GM12872 (cell line): ENCODE results near the gene NR3C2.

Experiments used
- TF ChIP-seq, protein P1 (sequence below): IDR thresholded peaks from 3 replicates; pipeline ENCODE4 v1.5.1; 2011; ENCODE audit warnings: low read depth, mild to moderate bottlenecking, low read length, moderate library complexity; ENCODE audit not compliant: insufficient read depth

The NR3C2 gene

DNA sequence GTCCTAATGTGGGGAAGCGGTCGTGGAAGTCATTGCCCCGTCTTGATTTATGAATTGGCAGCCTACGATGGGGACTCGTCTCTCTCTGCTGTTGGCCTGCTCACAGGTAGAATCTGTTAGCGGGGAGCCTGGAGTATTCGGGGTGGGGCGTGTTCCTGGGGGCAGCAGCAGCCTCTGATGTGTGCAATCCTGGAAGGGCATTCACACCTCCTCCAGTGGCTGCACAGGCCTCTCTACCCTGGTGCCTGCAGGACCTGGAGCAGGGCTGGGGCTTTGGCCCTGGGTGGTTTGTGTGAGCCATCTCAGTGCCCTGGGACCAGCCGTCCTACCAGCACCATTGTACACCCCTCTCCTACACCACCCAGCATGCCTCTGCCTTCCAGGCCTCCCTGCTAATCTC is 369.4 kb downstream of the NR3C2 start:
- TF ChIP-seq, protein P1, sequence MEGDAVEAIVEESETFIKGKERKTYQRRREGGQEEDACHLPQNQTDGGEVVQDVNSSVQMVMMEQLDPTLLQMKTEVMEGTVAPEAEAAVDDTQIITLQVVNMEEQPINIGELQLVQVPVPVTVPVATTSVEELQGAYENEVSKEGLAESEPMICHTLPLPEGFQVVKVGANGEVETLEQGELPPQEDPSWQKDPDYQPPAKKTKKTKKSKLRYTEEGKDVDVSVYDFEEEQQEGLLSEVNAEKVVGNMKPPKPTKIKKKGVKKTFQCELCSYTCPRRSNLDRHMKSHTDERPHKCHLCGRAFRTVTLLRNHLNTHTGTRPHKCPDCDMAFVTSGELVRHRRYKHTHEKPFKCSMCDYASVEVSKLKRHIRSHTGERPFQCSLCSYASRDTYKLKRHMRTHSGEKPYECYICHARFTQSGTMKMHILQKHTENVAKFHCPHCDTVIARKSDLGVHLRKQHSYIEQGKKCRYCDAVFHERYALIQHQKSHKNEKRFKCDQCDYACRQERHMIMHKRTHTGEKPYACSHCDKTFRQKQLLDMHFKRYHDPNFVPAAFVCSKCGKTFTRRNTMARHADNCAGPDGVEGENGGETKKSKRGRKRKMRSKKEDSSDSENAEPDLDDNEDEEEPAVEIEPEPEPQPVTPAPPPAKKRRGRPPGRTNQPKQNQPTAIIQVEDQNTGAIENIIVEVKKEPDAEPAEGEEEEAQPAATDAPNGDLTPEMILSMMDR, result no peak

DNA sequence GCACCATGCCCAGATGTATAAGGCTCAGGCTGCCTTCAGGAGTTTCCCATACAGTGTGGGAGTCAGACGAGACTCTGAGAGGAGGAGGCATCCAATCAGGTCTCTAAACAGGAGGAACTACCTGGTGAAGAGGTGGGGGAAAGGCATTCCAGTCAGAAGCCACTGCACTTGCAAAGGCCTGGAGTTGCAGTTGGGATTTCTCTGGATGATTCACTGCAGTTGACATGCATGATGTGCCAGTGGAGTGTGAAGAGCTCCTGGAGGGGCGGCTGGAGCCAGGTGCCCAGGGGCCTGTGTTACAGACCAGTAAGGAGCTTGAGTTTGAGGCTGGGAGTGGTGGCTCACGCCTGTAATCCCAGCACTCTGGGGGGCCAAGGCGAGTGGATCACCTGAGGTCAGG is 371.2 kb downstream of the NR3C2 start:
- TF ChIP-seq, protein P1, result no peak

DNA sequence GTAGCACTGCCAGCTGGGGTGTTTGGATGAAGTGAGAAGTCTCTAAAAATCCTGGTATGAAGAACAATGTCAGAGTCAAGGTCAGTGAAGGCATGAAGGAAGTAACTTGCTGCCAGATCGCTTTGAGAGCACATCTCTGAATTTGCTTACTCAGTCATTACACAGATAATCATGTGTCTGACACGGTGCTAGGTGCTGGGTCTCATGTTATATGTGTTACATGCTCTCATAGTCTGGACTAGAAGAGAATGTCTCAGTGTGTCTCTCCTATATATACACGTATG is 372.4 kb downstream of the NR3C2 start:
- TF ChIP-seq, protein P1, result no peak

DNA sequence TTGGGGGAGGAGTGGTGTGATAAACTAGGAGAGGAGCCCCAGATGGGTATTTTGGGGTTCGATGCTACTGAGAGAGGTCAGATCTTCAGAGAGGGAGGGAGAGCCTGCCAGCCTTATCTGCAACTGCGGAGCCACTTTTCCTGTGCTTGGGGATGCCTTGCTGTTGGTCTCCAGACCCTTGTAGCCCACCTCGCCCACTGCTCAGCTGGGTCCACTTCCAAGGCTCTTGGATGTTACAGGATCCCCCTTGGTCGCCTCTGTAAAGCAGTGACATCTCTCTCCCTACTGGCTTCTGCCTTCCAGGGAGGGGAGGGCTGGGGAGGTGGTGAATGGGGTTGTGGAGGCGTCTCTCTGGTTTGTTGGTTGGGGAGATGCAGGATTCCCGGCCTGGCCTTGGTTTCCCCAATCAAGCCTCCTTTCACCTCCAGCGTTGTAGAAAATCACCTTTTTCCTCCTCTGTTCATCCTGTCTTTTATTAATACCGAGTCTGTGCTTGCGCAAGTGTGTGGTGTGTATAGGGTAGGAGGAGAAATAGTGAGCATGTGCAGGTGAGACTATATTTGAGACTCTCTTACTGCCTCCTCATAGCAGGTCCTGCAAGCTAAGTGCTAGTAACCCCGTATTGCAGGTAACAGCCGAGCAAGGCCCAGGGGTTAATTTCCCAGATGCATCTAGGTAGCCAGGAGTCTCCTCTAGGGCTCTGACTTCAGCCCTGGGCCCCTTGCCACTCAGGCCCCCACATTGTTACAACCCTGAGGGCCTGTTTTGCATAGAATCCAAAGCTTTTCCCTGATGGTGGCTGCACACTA is 372.9 kb downstream of the NR3C2 start:
- TF ChIP-seq, protein P1, result no peak

DNA sequence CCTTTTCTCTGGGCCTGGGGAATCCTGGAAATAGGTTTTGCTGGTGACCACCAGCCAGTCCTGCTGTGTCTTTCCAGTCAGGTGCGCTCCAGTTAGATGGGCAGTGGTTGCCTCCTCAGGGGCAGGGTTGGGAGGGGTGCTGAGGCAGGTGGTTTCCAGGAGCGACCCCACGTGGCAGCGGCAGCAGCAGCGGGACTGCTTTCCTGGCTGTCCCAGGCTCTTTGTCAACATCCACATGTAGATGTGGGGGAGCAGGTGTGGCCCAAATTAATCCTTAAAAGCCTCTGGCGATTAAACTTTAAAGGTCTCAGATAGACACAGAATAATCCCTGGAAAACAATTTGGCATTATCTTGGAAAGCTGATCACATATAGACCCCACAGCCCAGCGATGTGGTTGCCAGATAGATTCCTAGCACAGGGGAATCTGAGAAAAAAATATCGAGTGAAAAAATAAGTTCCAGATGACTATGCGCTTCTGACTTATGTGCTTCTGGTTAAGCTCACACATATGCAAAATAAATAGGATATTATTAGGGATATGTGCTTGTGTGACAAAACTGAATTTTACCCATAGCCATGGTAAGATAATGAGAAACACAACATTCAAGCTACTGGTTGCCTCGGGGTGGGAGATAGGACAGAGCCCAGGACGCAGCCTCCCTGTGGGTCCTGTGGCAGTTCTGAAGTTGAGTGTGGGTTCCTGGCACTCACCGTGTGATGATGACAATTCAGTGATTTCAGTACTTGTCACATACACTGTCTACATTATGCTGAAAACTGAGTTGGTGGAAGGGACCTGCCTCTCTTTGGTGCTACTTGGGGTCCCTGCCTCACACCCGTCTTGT is 373.9 kb downstream of the NR3C2 start:
- TF ChIP-seq, protein P1, result no peak

DNA sequence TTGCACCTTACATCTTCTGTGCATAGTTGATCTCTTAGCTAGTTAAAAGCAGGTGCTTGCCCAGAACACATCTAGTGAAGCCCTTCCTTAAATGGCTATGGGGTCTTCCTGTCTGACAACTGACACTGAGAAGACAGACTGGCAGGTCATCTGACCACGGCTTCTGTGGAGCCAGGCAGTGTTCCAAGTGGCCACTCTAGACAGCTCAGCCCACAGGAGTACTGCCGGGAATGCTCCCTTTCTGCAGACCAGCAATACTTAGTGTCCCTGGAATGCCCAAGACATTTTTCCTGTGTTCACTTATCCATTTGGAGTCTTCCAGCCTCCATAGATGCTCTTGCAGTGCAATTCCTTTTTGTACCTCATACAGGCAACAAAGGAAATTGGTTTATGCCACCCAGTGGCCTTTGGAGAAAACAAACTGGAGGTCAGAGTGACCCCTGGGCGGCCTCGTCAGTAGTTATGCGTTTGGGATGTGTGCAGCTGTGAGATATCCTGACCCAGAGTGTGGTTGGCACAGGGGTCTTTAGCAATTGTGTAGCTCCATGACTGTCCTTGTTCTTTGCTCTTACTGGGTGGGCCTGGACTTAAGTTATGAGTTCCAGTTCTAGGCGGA is 374.8 kb downstream of the NR3C2 start:
- TF ChIP-seq, protein P1, result no peak

DNA sequence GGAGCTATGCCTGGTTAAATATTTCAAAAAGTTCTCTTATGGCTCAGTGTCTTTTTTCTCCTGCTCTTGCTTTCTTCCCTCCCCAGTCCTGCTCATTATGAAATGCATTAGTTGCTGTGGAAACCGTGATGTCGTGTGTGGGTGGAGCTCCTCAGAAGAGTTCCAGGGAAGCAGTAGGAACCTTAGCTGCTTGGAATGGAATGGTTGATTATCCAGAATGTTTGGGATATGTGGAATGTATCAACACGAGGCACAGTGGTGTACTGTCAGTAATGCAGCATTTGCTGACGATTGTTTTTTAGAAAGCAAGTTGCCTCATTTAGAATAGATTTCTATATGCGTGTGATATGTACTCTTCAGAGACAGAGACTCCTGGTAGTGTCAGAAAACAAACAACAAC is 377.1 kb downstream of the NR3C2 start:
- TF ChIP-seq, protein P1, result no peak
